Endodermal cell (in vitro differentiated cells): ENCODE data around the gene DERL2. TPM values are rescaled to one million over a fixed set of nuclear protein-coding genes. Genes with fewer than 3 reads are reported as not detected.

Experiments
- DNase-seq: peaks from one replicate; pipeline ENCODE4 v3.0.0-alpha.2; 2017
- H3K27ac ChIP-seq: 2 replicates; pipeline ENCODE4 v1.5.1; 2013; ENCODE audit warnings: mild to moderate bottlenecking, low read depth, low read length, moderate library complexity
- H3K27me3 ChIP-seq: 2 replicates; pipeline ENCODE4 v1.6.1; 2013; ENCODE audit warnings: mild to moderate bottlenecking, low read length, moderate library complexity; ENCODE audit not compliant: insufficient read depth, control insufficient read depth, poor library complexity, severe bottlenecking
- H3K36me3 ChIP-seq: 2 replicates; pipeline ENCODE4 v1.7.0; 2013; ENCODE audit warnings: mild to moderate bottlenecking, low read length, moderate library complexity; ENCODE audit not compliant: control insufficient read depth, insufficient read depth
- H3K4me1 ChIP-seq: one replicate; pipeline ENCODE4 v1.7.0; 2013; ENCODE audit warnings: low read length; ENCODE audit not compliant: control insufficient read depth, insufficient read depth
- H3K4me3 ChIP-seq: 2 replicates; pipeline ENCODE4 v1.5.1; 2013; ENCODE audit warnings: mild to moderate bottlenecking, low read length, moderate library complexity
- H3K9ac ChIP-seq: 2 replicates; pipeline ENCODE4 v1.6.1; 2013; ENCODE audit warnings: mild to moderate bottlenecking, low read length, moderate library complexity; ENCODE audit not compliant: poor library complexity, severe bottlenecking; ENCODE audit errors: extremely low read depth
- H3K9me3 ChIP-seq: 2 replicates; pipeline ENCODE4 v1.6.1; 2013; ENCODE audit warnings: mild to moderate bottlenecking, low read length, moderate library complexity; ENCODE audit not compliant: control insufficient read depth
- H3K27ac Mint-ChIP-seq: 2 replicates; pipeline ENCODE4 v1.8.0; 2020; ENCODE audit warnings: mixed read lengths
- H3K27me3 Mint-ChIP-seq: 2 replicates; pipeline ENCODE4 v1.8.0; 2021; ENCODE audit warnings: mild to moderate bottlenecking, mixed read lengths; ENCODE audit not compliant: insufficient read depth
- H3K36me3 Mint-ChIP-seq: 2 replicates; pipeline ENCODE4 v1.8.0; 2020; ENCODE audit warnings: low read depth, mixed read lengths
- H3K4me1 Mint-ChIP-seq: 2 replicates; pipeline ENCODE4 v1.8.0; 2020; ENCODE audit warnings: mixed read lengths
- H3K4me3 Mint-ChIP-seq: 2 replicates; pipeline ENCODE4 v1.8.0; 2020; ENCODE audit warnings: mild to moderate bottlenecking, moderate library complexity, mixed read lengths
- H3K9me3 Mint-ChIP-seq: 2 replicates; pipeline ENCODE4 v1.8.0; 2020; ENCODE audit warnings: mild to moderate bottlenecking, mixed read lengths
- WGBS, 2 experiments: methylation state at CpG; one replicate each; pipeline versions ENCODE4 v1.1.5 to v1.1.7; 2013; ENCODE audit warnings: missing lambda C conversion rate in 2 of 2, mixed read lengths in 1 of 2; ENCODE audit not compliant: insufficient coverage in 1 of 2, insufficient read length in 1 of 2; 5-methylcytosine and 5-hydroxymethylcytosine counted together
- total RNA-seq, 2 donors: library from RNA; stranded (reverse); fragmentation: NEBNext Ultra II Directional in 1 of 2; extraction: Animal tissue kit (Norgen Biotek cat#: 25700) in 1 of 2; gene quantifications; 2 replicates in 1 of 2; 3 replicates in 1 of 2; pipeline ENCODE4 v1.2.1, GENCODE V29; 2021
- TF ChIP-seq, protein P1 (sequence below): fragments of 200-600 bp; sonication (generic); conservative IDR thresholded peaks from 2 replicates; pipeline ENCODE4 v1.5.0; 2021; ENCODE audit warnings: antibody characterized with exemption, mild to moderate bottlenecking

DERL2 gene
- total RNA-seq, 2 donors from 2014 or later: 68.0 to 75.1 TPM

DNA sequence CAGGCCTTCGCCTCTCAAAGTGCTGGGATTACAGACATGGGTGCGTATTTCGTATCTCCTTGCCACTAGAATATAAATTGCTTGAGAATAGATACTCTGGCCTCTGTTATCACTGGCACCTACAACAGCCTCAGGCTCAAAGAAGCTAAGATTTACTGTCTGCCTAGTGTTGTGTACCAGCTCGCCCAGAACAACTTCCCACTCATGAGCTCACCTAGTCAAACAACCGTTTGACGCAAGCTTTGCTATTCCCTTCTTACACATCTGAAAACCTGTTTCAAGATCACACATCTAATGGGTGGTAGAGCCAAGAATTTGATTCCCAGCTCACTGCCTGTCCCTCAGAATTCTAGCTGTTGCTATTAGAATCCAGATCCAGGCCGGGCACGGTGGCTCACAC lies 24.8 kb upstream of the DERL2 start:
- WGBS, 2 experiments: 90 to 93% methylated on average over 5 to 8 of the region's 8 CpGs
- Mint-ChIP-seq H3K27ac (no peak overlapping the region), H3K9me3 (no peaks in the 10 kb centered on the region), H3K4me3 (no peak overlapping the region), H3K4me1 (peaks cover 1% of the 10 kb centered on the region), H3K27me3 (peaks cover 4% of the 10 kb centered on the region), H3K36me3 (no peaks in the 10 kb centered on the region)
- H3K9ac ChIP-seq: no peak overlapping the region
- no peak for DNase-seq
- H3K9me3 ChIP-seq: no peaks in the 10 kb centered on the region
- TF ChIP-seq, protein P1, sequence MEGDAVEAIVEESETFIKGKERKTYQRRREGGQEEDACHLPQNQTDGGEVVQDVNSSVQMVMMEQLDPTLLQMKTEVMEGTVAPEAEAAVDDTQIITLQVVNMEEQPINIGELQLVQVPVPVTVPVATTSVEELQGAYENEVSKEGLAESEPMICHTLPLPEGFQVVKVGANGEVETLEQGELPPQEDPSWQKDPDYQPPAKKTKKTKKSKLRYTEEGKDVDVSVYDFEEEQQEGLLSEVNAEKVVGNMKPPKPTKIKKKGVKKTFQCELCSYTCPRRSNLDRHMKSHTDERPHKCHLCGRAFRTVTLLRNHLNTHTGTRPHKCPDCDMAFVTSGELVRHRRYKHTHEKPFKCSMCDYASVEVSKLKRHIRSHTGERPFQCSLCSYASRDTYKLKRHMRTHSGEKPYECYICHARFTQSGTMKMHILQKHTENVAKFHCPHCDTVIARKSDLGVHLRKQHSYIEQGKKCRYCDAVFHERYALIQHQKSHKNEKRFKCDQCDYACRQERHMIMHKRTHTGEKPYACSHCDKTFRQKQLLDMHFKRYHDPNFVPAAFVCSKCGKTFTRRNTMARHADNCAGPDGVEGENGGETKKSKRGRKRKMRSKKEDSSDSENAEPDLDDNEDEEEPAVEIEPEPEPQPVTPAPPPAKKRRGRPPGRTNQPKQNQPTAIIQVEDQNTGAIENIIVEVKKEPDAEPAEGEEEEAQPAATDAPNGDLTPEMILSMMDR: no peak
- peaks cover 5% of the 10 kb centered on the region for H3K27me3 ChIP-seq
- no peak overlapping the region for H3K4me3 ChIP-seq
- H3K4me1 ChIP-seq: no peaks in the 10 kb centered on the region
- no peaks in the 10 kb centered on the region for H3K36me3 ChIP-seq
- no peak overlapping the region for H3K27ac ChIP-seq

DNA sequence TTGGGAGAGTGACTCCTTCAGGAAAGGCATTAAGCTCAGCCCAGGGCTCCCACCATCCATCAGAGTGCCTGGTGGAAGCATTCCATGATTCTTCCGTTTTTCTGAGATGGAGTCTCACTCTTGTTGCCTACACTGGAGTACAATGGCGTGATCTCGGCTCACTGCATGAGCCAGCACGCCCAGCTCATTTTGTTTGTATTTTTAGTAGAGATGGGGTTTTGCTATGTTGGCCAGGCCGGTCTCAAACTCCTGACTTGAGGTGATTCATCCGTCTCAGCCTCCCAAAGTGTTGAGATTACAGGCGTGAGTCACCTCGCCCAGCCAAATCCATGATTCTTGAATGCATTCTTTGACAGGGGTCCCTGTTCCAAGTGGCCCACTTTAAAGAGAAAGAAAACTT lies 23.5 kb upstream of the DERL2 start:
- H3K4me1 Mint-ChIP-seq: peaks cover 1% of the 10 kb centered on the region
- Histone ChIP-seq H3K36me3 (no peaks in the 10 kb centered on the region), H3K9ac (no peak overlapping the region), H3K4me3 (no peak overlapping the region), H3K4me1 (no peaks in the 10 kb centered on the region), H3K27me3 (no peaks in the 10 kb centered on the region), H3K27ac (no peak overlapping the region), H3K9me3 (no peaks in the 10 kb centered on the region)
- H3K36me3 Mint-ChIP-seq: no peaks in the 10 kb centered on the region
- no peak for DNase-seq
- TF ChIP-seq, protein P1: no peak
- H3K9me3 Mint-ChIP-seq: no peaks in the 10 kb centered on the region
- no peak overlapping the region for H3K27ac Mint-ChIP-seq
- no peak overlapping the region for H3K4me3 Mint-ChIP-seq
- WGBS, 2 experiments: 87 to 100% methylated on average over 4 to 8 of the region's 8 CpGs
- H3K27me3 Mint-ChIP-seq: peaks cover 12% of the 10 kb centered on the region

- Mint-ChIP-seq H3K4me3 (no peak overlapping the region), H3K9me3 (no peaks in the 10 kb centered on the region), H3K4me1 (peaks cover 1% of the 10 kb centered on the region), H3K27me3 (peaks cover 17% of the 10 kb centered on the region), H3K36me3 (no peaks in the 10 kb centered on the region), H3K27ac (no peak overlapping the region)
- H3K27ac ChIP-seq: peak overlapping the region; percentile 59
- peak; percentile 77 for DNase-seq
- WGBS, 2 experiments: 43 to 44% methylated on average over 4 of the region's 4 CpGs
- H3K36me3 ChIP-seq: no peaks in the 10 kb centered on the region
- no peak overlapping the region for H3K4me3 ChIP-seq
- H3K9ac ChIP-seq: no peak overlapping the region
- no peaks in the 10 kb centered on the region for H3K4me1 ChIP-seq
- TF ChIP-seq, protein P1: no peak
- H3K27me3 ChIP-seq: no peaks in the 10 kb centered on the region
- H3K9me3 ChIP-seq: no peaks in the 10 kb centered on the region
Measured at GRCh38 chr17:5508810-5509209, 22.8 kb upstream of the DERL2 start.
